Activated CD4-positive, alpha-beta T cell treated with anti-CD3 and anti-CD28 coated beads for 24 hours (primary cell): ENCODE measurements around the gene ROPN1B.
"Not testable (repeated sequence)": the region's sequence is repeated elsewhere in the genome, so short reads cannot be mapped to it uniquely, and the experiment has no call there.

Experiments used
- DNase-seq, 2 donors: peaks; one replicate each; pipeline ENCODE4 v3.0.0-alpha.2; 2020; ENCODE audit warnings: low read depth in 2 of 2

ROPN1B gene

GRCh38 chr3:125957674-125958510 lies 11.1 kb upstream of the ROPN1B start:
- DNase-seq = no peak

GRCh38 chr3:125958511-125959316 lies 10.3 kb upstream of the ROPN1B start:
- no peak for DNase-seq

- DNase-seq = no peak
Observed at GRCh38 chr3:125959317-125960065, 9.5 kb upstream of the ROPN1B start.

- no peak for DNase-seq
Observed at GRCh38 chr3:125960066-125960424, 8.9 kb upstream of the ROPN1B start.

- no peak for DNase-seq
Observed at GRCh38 chr3:125960456-125961288, 8.3 kb upstream of the ROPN1B start.

GRCh38 chr3:125961289-125961589 lies 7.7 kb upstream of the ROPN1B start:
- DNase-seq = no peak

- DNase-seq = not testable (repeated sequence)
Observed at GRCh38 chr3:125963834-125964233, 5.1 kb upstream of the ROPN1B start.

GRCh38 chr3:125965505-125965904 lies 3.5 kb upstream of the ROPN1B start:
- no peak for DNase-seq

GRCh38 chr3:125967156-125967555 lies 1.8 kb upstream of the ROPN1B start:
- no peak for DNase-seq

- DNase-seq = not testable (repeated sequence)
Observed at GRCh38 chr3:125968121-125968520, 857 bp upstream of the ROPN1B start.

GRCh38 chr3:125971997-125972944 lies 3.3 kb downstream of the ROPN1B start:
- DNase-seq = peak in 1 of 2 donors; percentile 8

GRCh38 chr3:125975245-125976002 lies 6.4 kb downstream of the ROPN1B start:
- DNase-seq = not testable (repeated sequence)

- DNase-seq = not testable (repeated sequence)
Observed at GRCh38 chr3:125976003-125976390, 7.0 kb downstream of the ROPN1B start.

GRCh38 chr3:125977104-125977503 lies 8.1 kb downstream of the ROPN1B start:
- DNase-seq = not testable (repeated sequence)

- not testable (repeated sequence) for DNase-seq
Observed at GRCh38 chr3:125984951-125985350, 16.0 kb downstream of the ROPN1B start.

- DNase-seq = peak; percentile 29 to 66
Observed at GRCh38 chr3:125990253-125990970, 21.4 kb downstream of the ROPN1B start.

GRCh38 chr3:125996751-125997150 lies 27.8 kb downstream of the ROPN1B start:
- not testable (repeated sequence) for DNase-seq

GRCh38 chr3:126002189-126002588 lies 33.2 kb downstream of the ROPN1B start:
- no peak for DNase-seq
